PC-3 (cell line): ENCODE measurements around the gene UMODL1. TPM values are rescaled to one million over a fixed set of nuclear protein-coding genes. Genes with fewer than 3 reads are reported as not detected.

ENCODE experiments used
- ATAC-seq: fragments of 200-7000 bp; cut with Tn5 transposase; 2 replicates; pipeline ENCODE4 v1.9.1; 2020; ENCODE audit warnings: mild to moderate bottlenecking, moderate library complexity
- BruUV-seq: library from RNA; stranded (reverse); fragments of 400-500 nt; replicated peaks from 2 replicates; lab custom pipeline; 2021; lab: Mats Ljungman, UMichigan
- CTCF ChIA-PET: fragments of 300-600 bp; sonication (Branson Sonifier 250); formaldehyde crosslinking; loops from one replicate; lab custom pipeline; 2022; ENCODE audit warnings: antibody characterized with exemption; lab: Charles Lee
- POLR2A ChIA-PET: fragments of 300-600 bp; sonication (Branson Sonifier 250); formaldehyde crosslinking; loops from one replicate; lab custom pipeline; 2022; ENCODE audit warnings: antibody characterized with exemption; ENCODE audit not compliant: unreplicated experiment; lab: Charles Lee
- DNase-seq: peaks from one replicate; pipeline ENCODE4 v3.0.0-alpha.2; 2015
- H2AFZ ChIP-seq: fragments of 300-600 bp; sonication (generic); 2 replicates; pipeline ENCODE4 v1.6.0; 2016; ENCODE audit warnings: antibody characterized with exemption, low read length
- H3F3A ChIP-seq: fragments of 300-600 bp; sonication (generic); one replicate; pipeline ENCODE4 v1.6.0; 2017; ENCODE audit warnings: antibody characterized with exemption, low read length, control low read depth, mild to moderate bottlenecking; ENCODE audit not compliant: unreplicated experiment
- H3K27ac ChIP-seq: fragments of 300-600 bp; sonication (generic); 2 replicates; pipeline ENCODE4 v1.5.1; 2016; ENCODE audit warnings: mild to moderate bottlenecking, low read length
- H3K27me3 ChIP-seq: fragments of 300-600 bp; sonication (generic); 2 replicates; pipeline ENCODE4 v1.6.1; 2016; ENCODE audit warnings: low read length, mixed read lengths
- H3K36me3 ChIP-seq: fragments of 300-600 bp; sonication (generic); 2 replicates; pipeline ENCODE4 v1.6.1; 2016; ENCODE audit warnings: low read depth, mixed run types, low read length, mixed read lengths
- H3K4me1 ChIP-seq: fragments of 300-600 bp; sonication (generic); 2 replicates; pipeline ENCODE4 v1.5.1; 2016; ENCODE audit warnings: low read length; ENCODE audit not compliant: insufficient read depth
- H3K4me2 ChIP-seq: fragments of 300-600 bp; sonication (generic); 2 replicates; pipeline ENCODE4 v1.6.0; 2016; ENCODE audit warnings: low read length
- H3K4me3 ChIP-seq: fragments of 300-600 bp; sonication (generic); 2 replicates; pipeline ENCODE4 v1.5.1; 2016; ENCODE audit warnings: mild to moderate bottlenecking, low read length, mixed read lengths
- H3K79me2 ChIP-seq: fragments of 300-600 bp; sonication (generic); 2 replicates; pipeline ENCODE4 v1.6.1; 2017; ENCODE audit warnings: low read length, mixed read lengths
- H3K9ac ChIP-seq: fragments of 300-600 bp; sonication (generic); 2 replicates; pipeline ENCODE4 v1.6.0; 2016; ENCODE audit warnings: mild to moderate bottlenecking, low read length
- H3K9me2 ChIP-seq: fragments of 300-600 bp; sonication (generic); replicated peaks from 2 replicates; pipeline ENCODE4 v1.6.1; 2016; ENCODE audit warnings: mixed run types, low read length, mixed read lengths
- H3K9me3 ChIP-seq: fragments of 300-600 bp; sonication (generic); 2 replicates; pipeline ENCODE4 v1.6.1; 2016; ENCODE audit warnings: low read length, mixed read lengths
- H4K20me1 ChIP-seq: fragments of 300-600 bp; sonication (generic); 2 replicates; pipeline ENCODE4 v1.6.1; 2016; ENCODE audit warnings: low read length, mixed read lengths
- EZH2 ChIP-seq: fragments of 300-600 bp; sonication (generic); IDR thresholded peaks from one replicate; pipeline ENCODE4 v1.6.1; 2017; ENCODE audit warnings: antibody characterized with exemption, mild to moderate bottlenecking, low read length; ENCODE audit not compliant: unreplicated experiment
- EZH2phosphoT487 ChIP-seq: fragments of 300-600 bp; sonication (generic); IDR thresholded peaks from 2 replicates; pipeline ENCODE4 v1.6.1; 2018; ENCODE audit warnings: mild to moderate bottlenecking, antibody characterized with exemption, low read length, borderline replicate concordance
- intact Hi-C: fragments of 100-400 bp; cut with micrococcal nuclease; formaldehyde crosslinking; loops from 2 replicates; pipeline ENCODE4 v1.9.0; 2023
- total RNA-seq: library from RNA; depleted of rRNA; stranded (reverse); fragments of >200 nt; gene quantifications from 2 replicates; pipeline ENCODE4 v1.2.3, GENCODE V29; 2014
- TF ChIP-seq, protein P1 (sequence below): fragments of 300-600 bp; sonication (generic); conservative IDR thresholded peaks from 2 replicates; pipeline ENCODE4 v1.5.1; 2017; ENCODE audit warnings: antibody characterized with exemption, low read depth, mild to moderate bottlenecking, low read length

UMODL1 gene
- total RNA-seq, 1 experiment from 2014 or later = not detected

DNA sequence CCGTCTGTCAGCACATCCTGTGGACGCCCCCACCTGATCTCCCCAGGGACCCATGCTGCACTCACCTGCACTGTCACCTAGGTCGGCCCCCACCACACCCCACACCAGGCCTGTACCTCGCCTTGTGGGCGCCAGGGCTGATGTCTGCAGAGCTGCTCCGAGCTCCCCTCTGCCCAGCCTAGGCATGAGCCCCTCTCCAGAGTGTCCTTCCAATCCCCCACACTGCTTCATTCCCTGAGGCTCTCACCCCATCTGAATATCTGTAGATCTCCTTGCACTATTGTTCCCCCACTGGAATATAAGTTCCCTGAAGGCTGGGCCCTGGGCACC is 12.2 kb downstream of the UMODL1 start:
- H3F3A ChIP-seq = no peaks in the 10 kb centered on the region
- H3K4me1 ChIP-seq = peaks cover 9% of the 10 kb centered on the region
- H3K36me3 ChIP-seq = no peaks in the 10 kb centered on the region
- no peak for TF ChIP-seq EZH2phosphoT487
- TF ChIP-seq EZH2 = no peak
- TF ChIP-seq, protein P1, sequence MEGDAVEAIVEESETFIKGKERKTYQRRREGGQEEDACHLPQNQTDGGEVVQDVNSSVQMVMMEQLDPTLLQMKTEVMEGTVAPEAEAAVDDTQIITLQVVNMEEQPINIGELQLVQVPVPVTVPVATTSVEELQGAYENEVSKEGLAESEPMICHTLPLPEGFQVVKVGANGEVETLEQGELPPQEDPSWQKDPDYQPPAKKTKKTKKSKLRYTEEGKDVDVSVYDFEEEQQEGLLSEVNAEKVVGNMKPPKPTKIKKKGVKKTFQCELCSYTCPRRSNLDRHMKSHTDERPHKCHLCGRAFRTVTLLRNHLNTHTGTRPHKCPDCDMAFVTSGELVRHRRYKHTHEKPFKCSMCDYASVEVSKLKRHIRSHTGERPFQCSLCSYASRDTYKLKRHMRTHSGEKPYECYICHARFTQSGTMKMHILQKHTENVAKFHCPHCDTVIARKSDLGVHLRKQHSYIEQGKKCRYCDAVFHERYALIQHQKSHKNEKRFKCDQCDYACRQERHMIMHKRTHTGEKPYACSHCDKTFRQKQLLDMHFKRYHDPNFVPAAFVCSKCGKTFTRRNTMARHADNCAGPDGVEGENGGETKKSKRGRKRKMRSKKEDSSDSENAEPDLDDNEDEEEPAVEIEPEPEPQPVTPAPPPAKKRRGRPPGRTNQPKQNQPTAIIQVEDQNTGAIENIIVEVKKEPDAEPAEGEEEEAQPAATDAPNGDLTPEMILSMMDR = no peak
- no peak overlapping the region for H3K9ac ChIP-seq
- no peak overlapping the region for H2AFZ ChIP-seq
- H4K20me1 ChIP-seq = no peaks in the 10 kb centered on the region
- no peak for ATAC-seq
- H3K27ac ChIP-seq = no peak overlapping the region
- H3K27me3 ChIP-seq = no peaks in the 10 kb centered on the region
- POLR2A ChIA-PET = no interaction called here
- intact Hi-C loops = no loop called here
- H3K4me2 ChIP-seq = no peak overlapping the region
- H3K4me3 ChIP-seq = no peak overlapping the region
- DNase-seq = no peak
- no TSS peak for BruUV-seq
- CTCF ChIA-PET = interaction anchor here (0.6 kb wide), 1 partner anchor 300 kb away, joined by 3 read pairs; no protein-coding TSS in a partner anchor
- no peaks in the 10 kb centered on the region for H3K79me2 ChIP-seq
- H3K9me2 ChIP-seq = no peaks in the 10 kb centered on the region
- H3K9me3 ChIP-seq = no peaks in the 10 kb centered on the region

DNA sequence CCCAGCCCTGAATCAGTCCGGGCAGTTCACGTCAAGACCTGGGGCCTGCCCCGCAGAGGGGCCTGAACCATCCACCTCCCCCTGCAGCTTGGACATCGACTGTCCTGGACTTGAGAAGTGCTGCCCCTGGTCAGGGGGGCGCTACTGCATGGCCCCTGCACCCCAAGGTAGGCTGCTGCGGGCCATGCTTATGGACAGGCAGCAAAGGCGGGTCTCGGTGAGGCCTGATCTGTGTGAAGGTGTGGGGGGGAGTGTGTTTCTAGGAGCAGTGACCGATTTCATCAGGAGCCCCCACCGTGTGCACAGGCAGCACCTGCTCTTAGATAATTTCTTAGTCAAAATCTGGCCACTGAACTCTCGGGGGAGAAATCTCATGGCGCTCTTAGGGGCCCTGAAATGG is 13.0 kb downstream of the UMODL1 start:
- no peaks in the 10 kb centered on the region for H3F3A ChIP-seq
- no peaks in the 10 kb centered on the region for H3K36me3 ChIP-seq
- intact Hi-C loops = no loop called here
- H3K4me1 ChIP-seq = peaks cover 9% of the 10 kb centered on the region
- H3K9me2 ChIP-seq = no peaks in the 10 kb centered on the region
- ChIA-PET POLR2A (no interaction called here), CTCF (no interaction called here)
- BruUV-seq = no TSS peak
- no peak overlapping the region for H2AFZ ChIP-seq
- H3K27ac ChIP-seq = no peak overlapping the region
- no peak overlapping the region for H3K4me2 ChIP-seq
- no peak overlapping the region for H3K9ac ChIP-seq
- no peaks in the 10 kb centered on the region for H3K9me3 ChIP-seq
- TF ChIP-seq EZH2 (no peak), EZH2phosphoT487 (no peak)
- TF ChIP-seq, protein P1 = no peak
- no peaks in the 10 kb centered on the region for H3K27me3 ChIP-seq
- no peaks in the 10 kb centered on the region for H4K20me1 ChIP-seq
- H3K79me2 ChIP-seq = no peaks in the 10 kb centered on the region
- DNase-seq = no peak
- ATAC-seq = no peak
- H3K4me3 ChIP-seq = no peak overlapping the region

DNA sequence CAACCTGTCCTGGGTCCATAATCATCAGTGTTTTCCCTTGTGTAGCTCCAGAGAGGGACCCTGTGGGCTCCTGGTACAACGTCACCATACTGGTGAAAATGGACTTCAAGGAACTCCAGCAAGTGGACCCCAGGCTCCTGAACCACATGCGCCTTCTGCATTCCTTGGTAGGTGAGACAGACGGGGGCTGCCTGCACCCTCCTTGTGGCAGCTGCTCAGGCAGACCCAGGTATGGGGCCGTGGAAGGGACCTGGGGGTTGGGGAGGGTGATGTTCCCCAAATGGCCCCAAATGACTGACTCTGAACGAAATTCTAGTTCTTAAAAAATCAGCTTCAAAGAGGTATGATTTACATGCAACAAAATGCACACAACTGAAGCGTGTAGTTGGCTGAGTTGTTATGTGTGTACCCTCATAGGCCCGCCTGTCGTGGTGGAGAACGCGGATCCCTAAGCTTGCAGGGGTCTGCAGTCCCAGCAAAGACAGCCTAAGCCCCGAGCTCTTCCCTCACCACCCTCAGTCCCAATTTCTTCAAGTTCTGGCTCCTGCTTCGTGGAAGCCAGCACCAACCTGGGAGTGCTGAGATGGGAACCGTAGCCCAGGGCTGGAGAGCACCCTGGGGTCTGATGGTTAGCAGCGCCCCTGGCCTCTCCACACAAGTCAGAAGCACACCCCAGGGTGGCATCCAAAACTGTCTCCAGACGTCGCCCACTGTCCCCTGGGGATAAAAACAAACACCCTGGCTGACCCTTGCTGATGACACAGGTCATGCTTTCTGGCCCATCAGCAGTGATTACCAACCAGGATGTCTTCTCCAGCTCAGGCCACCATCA is 14.3 kb downstream of the UMODL1 start:
- Histone ChIP-seq H3F3A (no peaks in the 10 kb centered on the region), H3K27me3 (no peaks in the 10 kb centered on the region), H3K4me3 (no peak overlapping the region), H2AFZ (no peak overlapping the region), H3K9me2 (no peaks in the 10 kb centered on the region), H3K4me2 (no peak overlapping the region), H3K79me2 (no peaks in the 10 kb centered on the region), H4K20me1 (no peaks in the 10 kb centered on the region), H3K36me3 (no peaks in the 10 kb centered on the region), H3K4me1 (peaks cover 9% of the 10 kb centered on the region), H3K27ac (no peak overlapping the region), H3K9me3 (no peaks in the 10 kb centered on the region), H3K9ac (no peak overlapping the region)
- intact Hi-C loops = no loop called here
- POLR2A ChIA-PET = no interaction called here
- TF ChIP-seq, protein P1 = no peak
- no peak for TF ChIP-seq EZH2phosphoT487
- no peak for TF ChIP-seq EZH2
- ATAC-seq (no peak), DNase-seq (no peak)
- no TSS peak for BruUV-seq
- CTCF ChIA-PET = interaction anchor here (1.1 kb wide), 1 partner anchor 19 kb away, joined by 3 read pairs; no protein-coding TSS in a partner anchor
